GM06990 (cell line): ENCODE data around the gene SPAG8.
A peak's percentile ranks its signal among the peaks of the same experiment; 100 is the strongest.

ENCODE experiments used
- DNase-seq: peaks from one replicate; pipeline ENCODE4 v3.0.0-alpha.2; 2011; ENCODE audit not compliant: insufficient read length; ENCODE audit errors: extremely low read depth
- H3K27me3 ChIP-seq: replicated peaks from 2 replicates; pipeline ENCODE4 v1.6.0; 2011; ENCODE audit warnings: low read length; ENCODE audit not compliant: control insufficient read depth, insufficient read depth
- H3K36me3 ChIP-seq: 2 replicates; pipeline ENCODE4 v1.5.1; 2011; ENCODE audit warnings: low read length; ENCODE audit not compliant: control insufficient read depth, insufficient read depth
- H3K4me3 ChIP-seq: replicated peaks from 2 replicates; pipeline ENCODE4 v1.5.1; 2011; ENCODE audit warnings: low read depth, mild to moderate bottlenecking, control low read depth, low read length
- CTCF ChIP-seq: IDR thresholded peaks from 2 replicates; pipeline ENCODE4 v1.5.1; 2011; ENCODE audit warnings: low read length, control low read depth, mild to moderate bottlenecking, inconsistent platforms; ENCODE audit not compliant: insufficient read depth, poor library complexity, severe bottlenecking

SPAG8 gene

GRCh38 chr9:35783418-35783817 is 28.6 kb downstream of the SPAG8 start:
- no peak for DNase-seq
- Histone ChIP-seq H3K36me3 (peaks cover 3% of the 10 kb centered on the region; the same call in 1 of the 2 replicates), H3K27me3 (no peaks in the 10 kb centered on the region), H3K4me3 (no peak overlapping the region)
- no peak for TF ChIP-seq CTCF

- no peak for DNase-seq
- H3K4me3 ChIP-seq: no peak overlapping the region
- TF ChIP-seq CTCF: no peak
- H3K27me3 ChIP-seq: no peaks in the 10 kb centered on the region
- peaks cover 3% of the 10 kb centered on the region; the same call in 1 of the 2 replicates for H3K36me3 ChIP-seq
Observed at GRCh38 chr9:35781066-35781465, 31.0 kb downstream of the SPAG8 start.

- H3K36me3 ChIP-seq: no peaks in the 10 kb centered on the region
- DNase-seq: no peak
- no peak for TF ChIP-seq CTCF
- no peak overlapping the region for H3K4me3 ChIP-seq
- no peaks in the 10 kb centered on the region for H3K27me3 ChIP-seq
Observed at GRCh38 chr9:35778496-35778895, 33.6 kb downstream of the SPAG8 start.

- no peak overlapping the region for H3K4me3 ChIP-seq
- DNase-seq: peak; percentile 32
- no peak for TF ChIP-seq CTCF
- H3K36me3 ChIP-seq: no peaks in the 10 kb centered on the region
- no peaks in the 10 kb centered on the region for H3K27me3 ChIP-seq
Observed at GRCh38 chr9:35776018-35776417, 36.0 kb downstream of the SPAG8 start.

- Histone ChIP-seq H3K27me3 (no peaks in the 10 kb centered on the region), H3K36me3 (no peaks in the 10 kb centered on the region), H3K4me3 (no peak overlapping the region)
- TF ChIP-seq CTCF: no peak
- DNase-seq: no peak
Observed at GRCh38 chr9:35774907-35775635, 37.0 kb downstream of the SPAG8 start.
